ENCODE data around the gene ZFP90. TPM values are rescaled to one million over a fixed set of nuclear protein-coding genes. Genes with fewer than 3 reads are reported as not detected.

Gene ZFP90
- total RNA-seq, 1 donor from 2014 or later: 18.8 TPM

DNA sequence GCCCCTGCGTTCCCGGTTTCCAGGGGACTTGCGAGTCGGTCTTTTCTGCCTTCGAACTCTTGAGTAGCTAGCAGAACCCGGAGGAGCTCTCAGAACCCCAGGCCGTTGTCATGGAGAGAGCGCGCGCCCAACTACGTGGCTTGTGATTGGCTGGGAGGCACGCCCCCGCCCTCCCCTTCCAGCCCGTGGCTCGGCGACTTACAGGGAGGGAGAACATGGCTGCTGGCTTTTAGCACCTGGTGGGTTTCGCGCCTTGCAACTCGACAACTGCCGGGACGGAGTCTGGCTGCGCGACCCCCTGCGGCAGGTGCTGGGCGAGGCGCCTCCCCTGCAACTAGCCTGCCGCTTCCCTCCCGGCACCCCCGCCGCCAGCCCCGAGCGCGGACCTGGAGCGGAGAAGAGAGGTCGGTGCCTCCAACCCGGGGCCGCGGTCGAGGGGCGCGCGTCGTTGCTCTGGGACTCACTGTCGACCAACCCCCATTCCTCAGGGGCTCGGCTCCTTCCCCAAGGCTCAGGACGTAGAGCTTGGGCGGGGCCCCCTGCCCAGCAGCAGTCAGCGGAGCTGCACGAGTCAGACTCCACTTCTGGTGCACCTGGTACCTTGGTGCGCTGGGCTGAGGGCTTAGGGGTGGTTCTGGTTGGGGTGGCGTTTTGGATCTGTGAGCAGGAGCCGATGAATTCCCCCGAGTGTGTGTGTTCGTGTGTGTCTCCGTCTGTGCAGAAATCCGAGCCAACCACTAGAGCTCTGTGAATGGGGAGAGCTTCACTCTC lies 9.0 kb upstream of the ZFP90 start:
- ATAC-seq (ENCODE audit: low read depth) (peak; percentile 87), DNase-seq (peak; percentile 79)
- Mint-ChIP-seq H3K4me3 (peak overlapping the region; percentile 88), H3K4me1 (peaks cover 24% of the 10 kb centered on the region), H3K9me3 (no peaks in the 10 kb centered on the region), H3K36me3 (ENCODE audit: low read depth) (peaks cover 7% of the 10 kb centered on the region), H3K27ac (peak overlapping the region; percentile 83), H3K27me3 (no peaks in the 10 kb centered on the region)
- POLR2A ChIA-PET: interaction anchor here (0.5 to 2.5 kb wide), 11 partner anchors 8 to 848 kb away, joined by 3 to 8 read pairs (median 3); partner anchors contain the start of genes CHTF8, UTP4 and ZFP90
- TF ChIP-seq, protein P1, sequence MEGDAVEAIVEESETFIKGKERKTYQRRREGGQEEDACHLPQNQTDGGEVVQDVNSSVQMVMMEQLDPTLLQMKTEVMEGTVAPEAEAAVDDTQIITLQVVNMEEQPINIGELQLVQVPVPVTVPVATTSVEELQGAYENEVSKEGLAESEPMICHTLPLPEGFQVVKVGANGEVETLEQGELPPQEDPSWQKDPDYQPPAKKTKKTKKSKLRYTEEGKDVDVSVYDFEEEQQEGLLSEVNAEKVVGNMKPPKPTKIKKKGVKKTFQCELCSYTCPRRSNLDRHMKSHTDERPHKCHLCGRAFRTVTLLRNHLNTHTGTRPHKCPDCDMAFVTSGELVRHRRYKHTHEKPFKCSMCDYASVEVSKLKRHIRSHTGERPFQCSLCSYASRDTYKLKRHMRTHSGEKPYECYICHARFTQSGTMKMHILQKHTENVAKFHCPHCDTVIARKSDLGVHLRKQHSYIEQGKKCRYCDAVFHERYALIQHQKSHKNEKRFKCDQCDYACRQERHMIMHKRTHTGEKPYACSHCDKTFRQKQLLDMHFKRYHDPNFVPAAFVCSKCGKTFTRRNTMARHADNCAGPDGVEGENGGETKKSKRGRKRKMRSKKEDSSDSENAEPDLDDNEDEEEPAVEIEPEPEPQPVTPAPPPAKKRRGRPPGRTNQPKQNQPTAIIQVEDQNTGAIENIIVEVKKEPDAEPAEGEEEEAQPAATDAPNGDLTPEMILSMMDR (IDR thresholded peaks at IDR 0.05): no peak
- intact Hi-C loops (cut with micrococcal nuclease): loop anchor here (1.0 to 2.0 kb wide), 3 partner anchors 9 to 602 kb away; partner anchors contain the start of genes CHTF8, UTP4 and ZFP90
- CTCF ChIA-PET: interaction anchor here (0.8 to 3.7 kb wide), 9 partner anchors 9 to 758 kb away, joined by 3 to 51 read pairs (median 4); no protein-coding TSS in a partner anchor

DNA sequence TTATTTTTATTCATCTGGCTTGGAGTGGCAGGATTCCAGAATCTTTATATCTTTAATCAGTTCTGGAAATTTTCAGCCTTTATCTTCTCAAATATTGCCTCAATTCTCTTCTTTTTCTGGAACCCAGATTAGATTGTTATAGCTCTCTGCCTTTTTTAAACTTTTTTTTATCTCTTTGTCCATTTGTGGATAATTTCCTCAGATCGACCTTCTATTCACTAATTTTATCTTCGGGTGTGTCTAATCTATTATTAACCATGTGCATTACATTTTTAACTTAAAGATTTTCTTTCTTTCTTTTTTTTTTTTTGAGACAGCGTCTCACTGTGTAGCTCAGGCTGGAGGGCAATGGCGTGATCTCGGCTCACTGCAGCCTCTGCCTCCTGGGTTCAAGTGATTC lies 5.2 kb upstream of the ZFP90 start:
- no peak for ATAC-seq (ENCODE audit: low read depth)
- ChIA-PET CTCF (interaction anchor here (1.2 kb wide), 1 partner anchor 13 kb away, joined by 3 read pairs; no protein-coding TSS in a partner anchor), POLR2A (no interaction called here)
- Mint-ChIP-seq H3K4me1 (peaks cover 21% of the 10 kb centered on the region), H3K27ac (no peak overlapping the region), H3K27me3 (no peaks in the 10 kb centered on the region), H3K4me3 (no peak overlapping the region), H3K36me3 (ENCODE audit: low read depth) (peaks cover 9% of the 10 kb centered on the region), H3K9me3 (no peaks in the 10 kb centered on the region)
- DNase-seq: no peak
- TF ChIP-seq, protein P1 (IDR thresholded peaks at IDR 0.05): no peak
- intact Hi-C loops (cut with micrococcal nuclease): no loop called here

DNA sequence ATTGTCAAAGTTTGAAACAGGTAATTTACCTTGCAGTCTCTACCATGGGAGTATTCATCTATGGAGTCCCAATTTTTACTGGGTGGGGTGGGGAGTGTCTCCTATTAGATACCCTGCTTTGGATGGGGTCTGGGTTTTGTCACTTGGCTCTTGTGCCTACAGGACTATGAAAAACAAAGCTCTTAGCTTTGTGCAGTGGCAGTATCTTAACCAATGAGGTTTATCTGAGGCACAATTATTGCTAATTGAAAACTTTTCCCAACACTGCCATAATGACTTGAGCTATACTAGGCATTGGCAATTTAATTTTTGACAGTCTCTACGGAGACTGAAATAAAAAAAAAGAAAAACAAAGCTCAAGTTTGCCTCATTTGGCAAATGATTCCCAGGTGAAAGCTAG lies 3.8 kb upstream of the ZFP90 start:
- ChIA-PET POLR2A (no interaction called here), CTCF (interaction anchor here (0.7 kb wide), 1 partner anchor 15 kb away, joined by 3 read pairs; no protein-coding TSS in a partner anchor)
- TF ChIP-seq, protein P1 (IDR thresholded peaks at IDR 0.05): no peak
- Mint-ChIP-seq H3K9me3 (no peaks in the 10 kb centered on the region), H3K4me1 (peaks cover 17% of the 10 kb centered on the region), H3K36me3 (ENCODE audit: low read depth) (peaks cover 11% of the 10 kb centered on the region), H3K4me3 (no peak overlapping the region), H3K27ac (no peak overlapping the region), H3K27me3 (no peaks in the 10 kb centered on the region)
- ATAC-seq (ENCODE audit: low read depth) (no peak), DNase-seq (no peak)
- intact Hi-C loops (cut with micrococcal nuclease): loop anchor here (5.0 kb wide), 1 partner anchor 1373 kb away; the partner anchor contains the start of gene HSF4

DNA sequence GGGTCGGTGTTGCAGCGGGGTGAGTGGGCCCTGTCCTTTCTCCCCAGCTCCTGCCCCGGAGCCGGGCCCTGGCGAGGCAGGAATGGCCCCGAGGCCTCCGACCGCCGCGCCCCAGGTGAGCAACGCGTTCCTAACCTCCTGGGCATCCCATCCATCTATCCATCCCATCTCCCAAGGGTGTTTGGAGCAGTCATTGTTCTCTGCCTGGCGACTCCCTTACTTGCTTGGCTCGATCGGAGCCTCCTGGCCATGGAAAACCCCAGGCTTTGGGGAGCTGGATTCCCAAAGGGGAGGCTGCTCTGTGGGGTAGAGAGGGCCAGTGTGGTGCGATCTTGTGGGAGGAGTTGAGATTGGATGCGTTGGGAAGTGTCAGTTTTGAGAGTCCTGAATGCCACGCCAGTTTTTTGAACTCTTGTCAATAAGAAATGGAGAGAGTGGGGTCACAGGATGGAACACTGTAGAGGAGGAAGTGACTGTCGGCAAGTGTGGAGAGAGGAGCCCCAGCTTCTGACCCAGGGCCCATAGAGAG lies 684 bp downstream of the ZFP90 start:
- Mint-ChIP-seq H3K4me1 (peaks cover 14% of the 10 kb centered on the region), H3K27ac (peak overlapping the region; percentile 83), H3K4me3 (peak overlapping the region; percentile 93), H3K9me3 (no peaks in the 10 kb centered on the region), H3K36me3 (ENCODE audit: low read depth) (peaks cover 22% of the 10 kb centered on the region), H3K27me3 (no peaks in the 10 kb centered on the region)
- intact Hi-C loops (cut with micrococcal nuclease): loop anchor here (1.0 to 5.0 kb wide), 5 partner anchors 9 to 1377 kb away; partner anchors contain the start of genes CHTF8, HSF4, TANGO6 and UTP4
- ATAC-seq (ENCODE audit: low read depth) (no peak), DNase-seq (no peak)
- ChIA-PET CTCF (interaction anchor here (1.1 kb wide), 1 partner anchor 12 kb away, joined by 4 read pairs; no protein-coding TSS in a partner anchor), POLR2A (interaction anchor here (0.8 to 1.9 kb wide), 3 partner anchors 10 to 592 kb away, joined by 3 to 8 read pairs (median 5); no protein-coding TSS in a partner anchor)
- TF ChIP-seq, protein P1 (IDR thresholded peaks at IDR 0.05): no peak

DNA sequence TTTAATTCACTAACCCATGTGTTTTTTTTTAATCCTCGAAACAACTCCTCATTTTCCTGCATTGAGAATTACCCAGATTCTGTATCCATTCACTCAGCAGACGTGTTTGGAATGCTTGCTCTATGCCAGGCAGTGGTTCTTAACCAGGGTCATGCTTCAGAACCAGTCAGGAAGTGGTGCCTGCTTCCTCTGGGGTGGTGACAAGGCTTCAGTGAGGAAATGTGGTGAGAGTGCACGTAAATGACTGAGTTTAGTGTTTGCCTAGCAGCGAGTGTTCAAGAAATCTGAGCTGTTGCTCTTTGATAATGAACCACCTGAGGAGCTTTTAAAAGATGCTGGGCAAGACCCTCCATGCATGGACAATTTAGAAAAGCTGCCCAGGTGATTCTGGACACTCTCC lies 9.9 kb downstream of the ZFP90 start:
- no peaks in the 10 kb centered on the region for H3K27me3 Mint-ChIP-seq
- TF ChIP-seq, protein P1 (IDR thresholded peaks at IDR 0.05): no peak
- peaks cover 60% of the 10 kb centered on the region for H3K36me3 Mint-ChIP-seq (ENCODE audit: low read depth)
- intact Hi-C loops (cut with micrococcal nuclease): no loop called here
- no peak for ATAC-seq (ENCODE audit: low read depth)
- ChIA-PET POLR2A (interaction anchor here (0.6 kb wide), 1 partner anchor 26 kb away, joined by 6 read pairs; no protein-coding TSS in a partner anchor), CTCF (interaction anchor here (0.8 kb wide), 1 partner anchor 20 kb away, joined by 3 read pairs; no protein-coding TSS in a partner anchor)
- no peak overlapping the region for H3K4me3 Mint-ChIP-seq
- H3K27ac Mint-ChIP-seq: no peak overlapping the region
- H3K9me3 Mint-ChIP-seq: peaks cover 17% of the 10 kb centered on the region
- DNase-seq: no peak
- peaks cover 10% of the 10 kb centered on the region for H3K4me1 Mint-ChIP-seq
